CD4-positive, alpha-beta memory T cell (primary cell): Measurements from ENCODE around the gene CEP78. TPM values are rescaled to one million over a fixed set of nuclear protein-coding genes. Genes with fewer than 3 reads are reported as not detected.
"Not testable (repeated sequence)": the region's sequence is repeated elsewhere in the genome, so short reads cannot be mapped to it uniquely, and the experiment has no call there.

Experiments used
- CTCF ChIA-PET: fragments of 350-600 bp; sonication (Branson Sonifier 250); formaldehyde crosslinking; loops from one replicate; lab custom pipeline; 2021; ENCODE audit warnings: inconsistent platforms; ENCODE audit not compliant: partially characterized antibody; lab: Charles Lee
- POLR2A ChIA-PET: fragments of 350-600 bp; sonication (Branson Sonifier 250); formaldehyde crosslinking; loops from one replicate; lab custom pipeline; 2021; ENCODE audit not compliant: partially characterized antibody; lab: Charles Lee
- DNase-seq, 5 donors: peaks; one replicate each; pipeline versions ENCODE4 v3.0.0 to v3.0.0-alpha.2; 2020 to 2022; ENCODE audit warnings: mixed read lengths in 1 of 5
- H3K27ac ChIP-seq: one replicate; pipeline ENCODE4 v1.7.0; 2013; ENCODE audit warnings: low read depth, low read length
- H3K27me3 ChIP-seq: 2 replicates; pipeline ENCODE4 v1.7.0; 2013; ENCODE audit warnings: mild to moderate bottlenecking, low read length, moderate library complexity; ENCODE audit not compliant: insufficient read depth
- H3K36me3 ChIP-seq: 2 replicates; pipeline ENCODE4 v1.7.0; 2013; ENCODE audit warnings: mild to moderate bottlenecking, low read length, moderate library complexity; ENCODE audit not compliant: insufficient read depth
- H3K4me1 ChIP-seq: 2 replicates; pipeline ENCODE4 v1.7.0; 2013; ENCODE audit warnings: mild to moderate bottlenecking, low read length, moderate library complexity; ENCODE audit not compliant: insufficient read depth
- H3K4me3 ChIP-seq, 2 donors: one replicate each; pipeline ENCODE4 v1.7.0; 2013; ENCODE audit warnings: low read length in 2 of 2, mild to moderate bottlenecking in 1 of 2
- H3K9me3 ChIP-seq, 2 donors: one replicate each; pipeline ENCODE4 v1.7.0; 2013; ENCODE audit warnings: low read length in 2 of 2, control low read depth in 1 of 2; ENCODE audit not compliant: control insufficient read depth in 1 of 2
- H3K27ac Mint-ChIP-seq, 7 donors: one replicate each; pipeline ENCODE4 v1.8.0; 2020 to 2021; ENCODE audit warnings: mixed read lengths in 7 of 7, mild to moderate bottlenecking in 6 of 7, inconsistent platforms in 3 of 7, moderate library complexity in 3 of 7
- H3K27me3 Mint-ChIP-seq, 2 donors: one replicate each; pipeline ENCODE4 v1.8.0; 2020 to 2021; ENCODE audit warnings: mixed read lengths in 2 of 2
- H3K36me3 Mint-ChIP-seq, 2 donors: one replicate each; pipeline ENCODE4 v1.8.0; 2020 to 2021; ENCODE audit warnings: mixed read lengths in 2 of 2, inconsistent platforms in 1 of 2, mild to moderate bottlenecking in 1 of 2
- H3K4me1 Mint-ChIP-seq, 4 donors: one replicate each; pipeline ENCODE4 v1.8.0; 2020 to 2021; ENCODE audit warnings: mixed read lengths in 4 of 4, mild to moderate bottlenecking in 1 of 4
- H3K4me3 Mint-ChIP-seq, 8 donors: one replicate each; pipeline ENCODE4 v1.8.0; 2020 to 2021; ENCODE audit warnings: mixed read lengths in 8 of 8, mild to moderate bottlenecking in 7 of 8, moderate library complexity in 6 of 8, inconsistent platforms in 3 of 8
- H3K9me3 Mint-ChIP-seq, 8 donors: one replicate each; pipeline ENCODE4 v1.8.0; 2020 to 2021; ENCODE audit warnings: mixed read lengths in 8 of 8, mild to moderate bottlenecking in 5 of 8, inconsistent platforms in 3 of 8, moderate library complexity in 1 of 8
- intact Hi-C: fragments of 100-400 bp; cut with micrococcal nuclease; formaldehyde crosslinking; loops from one replicate; pipeline ENCODE4 v1.15.1; 2023
- polyA plus RNA-seq, 2 donors: library from polyadenylated mRNA; unstranded; fragments of 300-500 nt; fragmentation: Illumina TruSeq; gene quantifications; one replicate each; pipeline ENCODE4 v1.2.3, GENCODE V29; 2021
- total RNA-seq, 2 experiments: library from RNA; stranded (reverse); gene quantifications; one replicate each; pipeline ENCODE4 v1.2.3, GENCODE V29; 2021

Gene CEP78
- total and polyA plus RNA-seq, 4 experiments from 2014 or later: 13.7 to 27.6 (median 20.7) TPM

- Histone ChIP-seq H3K27ac (no peak overlapping the region), H3K4me3 (no peak overlapping the region), H3K9me3 (no peaks in the 10 kb centered on the region), H3K36me3 (no peaks in the 10 kb centered on the region), H3K4me1 (peaks cover 37% of the 10 kb centered on the region), H3K27me3 (no peaks in the 10 kb centered on the region)
- DNase-seq: no peak
- ChIA-PET CTCF (interaction anchor here (1.0 to 7.7 kb wide), 14 partner anchors 12 to 757 kb away, joined by 3 to 52 read pairs (median 6); no protein-coding TSS in a partner anchor), POLR2A (interaction anchor here (0.9 to 5.9 kb wide), 4 partner anchors 12 to 181 kb away, joined by 3 to 56 read pairs (median 9); partner anchors contain the start of gene GNAQ)
- peaks cover 33 to 50% (median 40%) of the 10 kb centered on the region in 4 donors for H3K4me1 Mint-ChIP-seq
- intact Hi-C loops: loop anchor here (1.0 to 5.0 kb wide), 8 partner anchors 92 to 1036 kb away; partner anchors contain the start of gene VPS13A
- H3K36me3 Mint-ChIP-seq: no peaks in the 10 kb centered on the region
- peaks cover 0 to 1% (median 0%) of the 10 kb centered on the region in 8 donors for H3K9me3 Mint-ChIP-seq
- H3K4me3 Mint-ChIP-seq: peak overlapping the region in 1 of 8 donors; percentile 45
- peak overlapping the region in 6 of 7 donors; percentile 30 to 74 (median 55) for H3K27ac Mint-ChIP-seq
- H3K27me3 Mint-ChIP-seq: no peaks in the 10 kb centered on the region
Observed at GRCh38 chr9:78212868-78213267, 23.0 kb upstream of the CEP78 start.

- no peaks in the 10 kb centered on the region for H3K36me3 Mint-ChIP-seq
- no peak overlapping the region for H3K27ac ChIP-seq
- H3K27me3 ChIP-seq: no peaks in the 10 kb centered on the region
- POLR2A ChIA-PET: interaction anchor here (1.0 to 5.9 kb wide), 3 partner anchors 12 to 237 kb away, joined by 3 to 56 read pairs (median 4); no protein-coding TSS in a partner anchor
- peaks cover 32 to 47% (median 37%) of the 10 kb centered on the region in 4 donors for H3K4me1 Mint-ChIP-seq
- peak overlapping the region in 3 of 7 donors; percentile 30 to 65 (median 44) for H3K27ac Mint-ChIP-seq
- no peaks in the 10 kb centered on the region for H3K9me3 ChIP-seq
- H3K4me1 ChIP-seq: peaks cover 37% of the 10 kb centered on the region
- H3K27me3 Mint-ChIP-seq: no peaks in the 10 kb centered on the region
- no peaks in the 10 kb centered on the region for H3K36me3 ChIP-seq
- no peaks in the 10 kb centered on the region for H3K9me3 Mint-ChIP-seq
- peak overlapping the region in 4 of 8 donors; percentile 21 to 56 (median 44) for H3K4me3 Mint-ChIP-seq
- peak in 4 of 5 donors; percentile 29 to 44 (median 38) for DNase-seq
- intact Hi-C loops: loop anchor here (1.0 to 5.0 kb wide), 8 partner anchors 92 to 1036 kb away; partner anchors contain the start of gene VPS13A
- CTCF ChIA-PET: interaction anchor here (1.3 to 7.7 kb wide), 16 partner anchors 13 to 780 kb away, joined by 3 to 52 read pairs (median 6); no protein-coding TSS in a partner anchor
- no peak overlapping the region for H3K4me3 ChIP-seq
Observed at GRCh38 chr9:78213712-78214111, 22.2 kb upstream of the CEP78 start.

DNA sequence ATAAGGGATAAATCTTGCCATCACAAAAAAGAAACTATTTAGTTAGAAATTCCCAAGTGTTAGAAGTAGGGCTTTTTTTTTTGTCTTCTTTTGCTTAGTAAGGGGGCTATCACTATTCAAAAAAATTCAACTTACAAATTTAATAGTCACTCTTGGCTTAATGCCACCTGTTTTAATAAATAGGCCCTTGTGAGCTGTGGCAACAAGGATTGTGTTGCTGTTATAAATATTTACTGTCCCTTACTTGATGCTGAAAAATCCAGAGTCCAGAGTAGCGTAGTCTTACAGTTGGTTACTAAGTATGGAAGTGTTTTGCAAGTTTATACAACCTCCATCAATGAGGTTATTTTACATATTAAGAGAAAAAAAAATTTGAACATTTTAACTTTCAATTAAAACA lies 21.4 kb upstream of the CEP78 start:
- DNase-seq: no peak
- H3K9me3 ChIP-seq: no peaks in the 10 kb centered on the region
- no peak overlapping the region for H3K4me3 Mint-ChIP-seq
- no peak overlapping the region for H3K4me3 ChIP-seq
- peaks cover 30 to 42% (median 36%) of the 10 kb centered on the region in 4 donors for H3K4me1 Mint-ChIP-seq
- CTCF ChIA-PET: interaction anchor here (0.5 to 7.7 kb wide), 23 partner anchors 10 to 781 kb away, joined by 3 to 52 read pairs (median 5); no protein-coding TSS in a partner anchor
- H3K36me3 ChIP-seq: no peaks in the 10 kb centered on the region
- H3K27ac ChIP-seq: no peak overlapping the region
- no peaks in the 10 kb centered on the region for H3K36me3 Mint-ChIP-seq
- H3K27me3 Mint-ChIP-seq: no peaks in the 10 kb centered on the region
- H3K9me3 Mint-ChIP-seq: no peaks in the 10 kb centered on the region
- peaks cover 37% of the 10 kb centered on the region for H3K4me1 ChIP-seq
- H3K27me3 ChIP-seq: no peaks in the 10 kb centered on the region
- intact Hi-C loops: loop anchor here (5.0 kb wide), 1 partner anchor 1037 kb away; the partner anchor contains the start of gene VPS13A
- POLR2A ChIA-PET: interaction anchor here (0.7 to 5.9 kb wide), 3 partner anchors 13 to 238 kb away, joined by 3 to 56 read pairs (median 4); no protein-coding TSS in a partner anchor
- H3K27ac Mint-ChIP-seq: no peak overlapping the region

- Mint-ChIP-seq H3K27me3 (peaks cover 0 to 2% of the 10 kb centered on the region in 2 donors), H3K4me1 (peaks cover 23 to 33% (median 28%) of the 10 kb centered on the region in 4 donors), H3K9me3 (no peaks in the 10 kb centered on the region), H3K27ac (no peak overlapping the region), H3K4me3 (no peak overlapping the region), H3K36me3 (no peaks in the 10 kb centered on the region)
- ChIA-PET CTCF (interaction anchor here (0.8 to 7.7 kb wide), 8 partner anchors 15 to 782 kb away, joined by 3 to 52 read pairs (median 8); no protein-coding TSS in a partner anchor), POLR2A (no interaction called here)
- no peaks in the 10 kb centered on the region for H3K27me3 ChIP-seq
- H3K36me3 ChIP-seq: no peaks in the 10 kb centered on the region
- no peak overlapping the region for H3K4me3 ChIP-seq
- H3K27ac ChIP-seq: no peak overlapping the region
- no peaks in the 10 kb centered on the region for H3K9me3 ChIP-seq
- peaks cover 30% of the 10 kb centered on the region for H3K4me1 ChIP-seq
- no peak for DNase-seq
- intact Hi-C loops: no loop called here
Observed at GRCh38 chr9:78215706-78216105, 20.2 kb upstream of the CEP78 start.

DNA sequence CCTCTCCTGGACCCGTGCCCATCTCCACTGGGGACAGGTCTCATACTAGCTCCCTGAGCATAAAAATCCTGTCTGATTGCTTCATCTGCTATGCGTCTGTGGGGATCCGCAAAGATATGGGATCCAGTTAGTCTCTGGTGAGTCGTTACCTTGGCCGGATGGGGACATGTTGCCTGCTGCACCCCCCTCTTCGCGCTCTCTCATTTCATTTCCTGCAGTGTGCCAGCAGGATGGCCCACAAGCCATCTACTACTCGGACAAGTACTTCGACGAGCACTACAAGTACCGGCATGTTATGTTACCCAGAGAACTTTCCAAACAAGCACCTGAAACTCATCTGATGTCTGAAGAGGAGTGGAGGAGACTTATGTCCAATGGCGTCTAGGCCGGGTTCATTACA lies 17.0 kb upstream of the CEP78 start:
- Mint-ChIP-seq H3K4me3 (no peak overlapping the region), H3K27ac (peak overlapping the region in 1 of 7 donors; percentile 36), H3K9me3 (peaks cover 0 to 2% (median 0%) of the 10 kb centered on the region in 8 donors), H3K4me1 (peaks cover under 1 to 2% (median under 1%) of the 10 kb centered on the region in 4 donors), H3K36me3 (no peaks in the 10 kb centered on the region), H3K27me3 (peaks cover 1 to 3% of the 10 kb centered on the region in 2 donors)
- no peaks in the 10 kb centered on the region for H3K9me3 ChIP-seq
- no peak for DNase-seq
- H3K36me3 ChIP-seq: no peaks in the 10 kb centered on the region
- no peaks in the 10 kb centered on the region for H3K27me3 ChIP-seq
- no peaks in the 10 kb centered on the region for H3K4me1 ChIP-seq
- intact Hi-C loops: no loop called here
- CTCF ChIA-PET: no interaction called here
- POLR2A ChIA-PET: no interaction called here
- no peak overlapping the region for H3K27ac ChIP-seq
- H3K4me3 ChIP-seq: no peak overlapping the region

GRCh38 chr9:78221425-78221824 lies 14.4 kb upstream of the CEP78 start:
- DNase-seq: no peak
- H3K4me1 Mint-ChIP-seq: no peaks in the 10 kb centered on the region
- Histone ChIP-seq H3K27me3 (no peaks in the 10 kb centered on the region), H3K27ac (no peak overlapping the region), H3K36me3 (no peaks in the 10 kb centered on the region), H3K9me3 (no peaks in the 10 kb centered on the region), H3K4me3 (no peak overlapping the region), H3K4me1 (no peaks in the 10 kb centered on the region)
- intact Hi-C loops: no loop called here
- H3K27ac Mint-ChIP-seq: no peak overlapping the region
- ChIA-PET CTCF (interaction anchor here (1.2 kb wide), 1 partner anchor 10 kb away, joined by 3 read pairs; no protein-coding TSS in a partner anchor), POLR2A (no interaction called here)
- H3K36me3 Mint-ChIP-seq: no peaks in the 10 kb centered on the region
- peak overlapping the region in 1 of 8 donors; percentile 49 for H3K4me3 Mint-ChIP-seq
- peaks cover 0 to 2% (median 0%) of the 10 kb centered on the region in 8 donors for H3K9me3 Mint-ChIP-seq
- H3K27me3 Mint-ChIP-seq: peaks cover 2 to 3% of the 10 kb centered on the region in 2 donors

- intact Hi-C loops, H3K4me3 Mint-ChIP-seq, H3K27me3 Mint-ChIP-seq, H3K9me3 ChIP-seq, H3K4me1 ChIP-seq, H3K27ac ChIP-seq, H3K4me1 Mint-ChIP-seq, H3K9me3 Mint-ChIP-seq, H3K36me3 Mint-ChIP-seq, H3K27me3 ChIP-seq, H3K27ac Mint-ChIP-seq, H3K36me3 ChIP-seq, H3K4me3 ChIP-seq, DNase-seq: not testable (repeated sequence)
- CTCF ChIA-PET: interaction anchor here (1.2 kb wide), 1 partner anchor 11 kb away, joined by 3 read pairs; no protein-coding TSS in a partner anchor
- POLR2A ChIA-PET: interaction anchor here (1.0 kb wide), 1 partner anchor 21 kb away, joined by 4 read pairs; no protein-coding TSS in a partner anchor
Observed at GRCh38 chr9:78221841-78222240, 14.0 kb upstream of the CEP78 start.
